Uterus (tissue), 4 donors: ENCODE measurements around the gene TMCO1. TPM values are rescaled to one million over a fixed set of nuclear protein-coding genes. Genes with fewer than 3 reads are reported as not detected.

Source experiments
- DNase-seq, 2 donors: peaks; one replicate each; pipeline ENCODE4 v3.0.0-alpha.2; 2019 to 2020
- H3K27ac ChIP-seq, 2 donors: fragments of 200-600 bp; sonication (generic); 1 replicate in 1 of 2; 2 replicates in 1 of 2; pipeline ENCODE4 v1.5.1; 2016 to 2018
- H3K27me3 ChIP-seq, 2 donors: fragments of 200-600 bp; sonication (generic); one replicate each; pipeline ENCODE4 v1.5.1; 2018 to 2019; ENCODE audit warnings: control low read depth in 1 of 2
- H3K36me3 ChIP-seq, 2 donors: fragments of 200-600 bp; sonication (generic); one replicate each; pipeline ENCODE4 v1.5.1; 2019; ENCODE audit warnings: control low read depth in 1 of 2
- H3K4me1 ChIP-seq, 2 donors: fragments of 200-600 bp; sonication (generic); one replicate each; pipeline ENCODE4 v1.5.1; 2018 to 2019; ENCODE audit warnings: control low read depth in 1 of 2
- H3K4me3 ChIP-seq, 2 donors: fragments of 200-600 bp; sonication (generic); 1 replicate in 1 of 2; 2 replicates in 1 of 2; pipeline ENCODE4 v1.5.1; 2018 to 2019; ENCODE audit warnings: mild to moderate bottlenecking in 1 of 2
- H3K9me3 ChIP-seq, 2 donors: fragments of 200-600 bp; sonication (generic); one replicate each; pipeline ENCODE4 v1.5.1; 2019; ENCODE audit warnings: control low read depth in 1 of 2
- CTCF ChIP-seq, 4 experiments: fragments of 200-600 bp in 2 of 4; fragments of 450-650 bp in 2 of 4; sonication (generic) in 2 of 4; IDR thresholded peaks; one replicate each; pipeline ENCODE4 v1.5.1; 2016 to 2019; ENCODE audit warnings: antibody characterized with exemption in 4 of 4, mild to moderate bottlenecking in 2 of 4, moderate library complexity in 1 of 4
- POLR2A ChIP-seq, 2 donors: fragments of 450-650 bp; IDR thresholded peaks; one replicate each; pipeline ENCODE4 v1.6.1; 2016; ENCODE audit warnings: antibody characterized with exemption in 2 of 2, mild to moderate bottlenecking in 1 of 2, moderate library complexity in 1 of 2
- intact Hi-C: fragments of 100-400 bp; cut with DNase I; formaldehyde crosslinking; loops from one replicate; pipeline ENCODE4 v1.15.1; 2023; ENCODE audit warnings: low total_unique reads
- total RNA-seq, 4 donors: library from RNA; depleted of rRNA in 3 of 4; stranded (reverse); fragments of >200 nt in 3 of 4; gene quantifications; one replicate each; pipeline versions ENCODE4 v1.1.0 to v1.2.4, GENCODE V29; 2014 to 2023
- donor health status: DM: yes; HTN: yes; CAD: no.

TMCO1 gene
- total RNA-seq, 4 donors from 2014 or later, result 36.2 to 87.1 (median 54.8) TPM

GRCh38 chr1:165773324-165773965 lies 4.8 kb upstream of the TMCO1 start:
- no peak for TF ChIP-seq POLR2A (IDR thresholded peaks at IDR 0.05)
- no peak for TF ChIP-seq CTCF (IDR thresholded peaks at IDR 0.05)

GRCh38 chr1:165772739-165773138 lies 4.1 kb upstream of the TMCO1 start:
- Histone ChIP-seq H3K9me3 (no peaks in the 10 kb centered on the region), H3K36me3 (no peaks in the 10 kb centered on the region), H3K4me3 (no peak overlapping the region), H3K27ac (no peak overlapping the region), H3K4me1 (no peaks in the 10 kb centered on the region), H3K27me3 (no peaks in the 10 kb centered on the region)
- TF ChIP-seq POLR2A (IDR thresholded peaks at IDR 0.05) (no peak), CTCF (IDR thresholded peaks at IDR 0.05) (no peak)
- intact Hi-C loops, result no loop called here
- no peak for DNase-seq

More at GRCh38 chr1:165773324-165773965, 4.8 kb upstream of the TMCO1 start:
- Histone ChIP-seq H3K4me3 (no peak overlapping the region), H3K4me1 (no peaks in the 10 kb centered on the region), H3K9me3 (no peaks in the 10 kb centered on the region), H3K27ac (no peak overlapping the region), H3K27me3 (no peaks in the 10 kb centered on the region), H3K36me3 (no peaks in the 10 kb centered on the region)
- intact Hi-C loops, result no loop called here
- DNase-seq, result no peak

GRCh38 chr1:165764277-165764676 lies 4.4 kb downstream of the TMCO1 start:
- TF ChIP-seq CTCF (IDR thresholded peaks at IDR 0.05), result no peak
- no peak for TF ChIP-seq POLR2A (IDR thresholded peaks at IDR 0.05)
- DNase-seq, result no peak
- H3K9me3 ChIP-seq, result no peaks in the 10 kb centered on the region
- intact Hi-C loops, result no loop called here
- no peaks in the 10 kb centered on the region for H3K4me1 ChIP-seq
- no peak overlapping the region for H3K4me3 ChIP-seq
- no peaks in the 10 kb centered on the region for H3K27me3 ChIP-seq
- H3K36me3 ChIP-seq, result no peaks in the 10 kb centered on the region
- H3K27ac ChIP-seq, result no peak overlapping the region

- TF ChIP-seq CTCF (IDR thresholded peaks at IDR 0.05), result no peak
- TF ChIP-seq POLR2A (IDR thresholded peaks at IDR 0.05), result no peak
- DNase-seq, result no peak
- intact Hi-C loops, result no loop called here
- Histone ChIP-seq H3K9me3 (no peaks in the 10 kb centered on the region), H3K4me1 (no peaks in the 10 kb centered on the region), H3K27me3 (no peaks in the 10 kb centered on the region), H3K4me3 (no peak overlapping the region), H3K36me3 (no peaks in the 10 kb centered on the region), H3K27ac (no peak overlapping the region)
These were observed 5.2 kb downstream of the TMCO1 start for GRCh38 chr1:165763442-165763841.

GRCh38 chr1:165762725-165763124 lies 5.9 kb downstream of the TMCO1 start:
- TF ChIP-seq CTCF (IDR thresholded peaks at IDR 0.05) (no peak), POLR2A (IDR thresholded peaks at IDR 0.05) (no peak)
- Histone ChIP-seq H3K9me3 (no peaks in the 10 kb centered on the region), H3K36me3 (no peaks in the 10 kb centered on the region), H3K27me3 (no peaks in the 10 kb centered on the region), H3K27ac (no peak overlapping the region), H3K4me1 (no peaks in the 10 kb centered on the region), H3K4me3 (no peak overlapping the region)
- DNase-seq, result no peak
- intact Hi-C loops, result no loop called here
